Measurements from ENCODE around the gene STT3B. TPM values are rescaled to one million over a fixed set of nuclear protein-coding genes. Genes with fewer than 3 reads are reported as not detected.

STT3B gene
- total RNA-seq, 1 donor from 2014 or later: 110 TPM

GRCh38 chr3:31636694-31637442, 104.1 kb downstream of the STT3B start:
- Histone ChIP-seq H3K36me3 (ENCODE audit: control insufficient read depth, insufficient read depth, low read length) (no peaks in the 10 kb centered on the region), H3K27me3 (ENCODE audit: control insufficient read depth, insufficient read depth, low read length) (no peaks in the 10 kb centered on the region), H3K4me3 (ENCODE audit: low read depth, low read length) (no peak overlapping the region)
- TF ChIP-seq, protein P1, sequence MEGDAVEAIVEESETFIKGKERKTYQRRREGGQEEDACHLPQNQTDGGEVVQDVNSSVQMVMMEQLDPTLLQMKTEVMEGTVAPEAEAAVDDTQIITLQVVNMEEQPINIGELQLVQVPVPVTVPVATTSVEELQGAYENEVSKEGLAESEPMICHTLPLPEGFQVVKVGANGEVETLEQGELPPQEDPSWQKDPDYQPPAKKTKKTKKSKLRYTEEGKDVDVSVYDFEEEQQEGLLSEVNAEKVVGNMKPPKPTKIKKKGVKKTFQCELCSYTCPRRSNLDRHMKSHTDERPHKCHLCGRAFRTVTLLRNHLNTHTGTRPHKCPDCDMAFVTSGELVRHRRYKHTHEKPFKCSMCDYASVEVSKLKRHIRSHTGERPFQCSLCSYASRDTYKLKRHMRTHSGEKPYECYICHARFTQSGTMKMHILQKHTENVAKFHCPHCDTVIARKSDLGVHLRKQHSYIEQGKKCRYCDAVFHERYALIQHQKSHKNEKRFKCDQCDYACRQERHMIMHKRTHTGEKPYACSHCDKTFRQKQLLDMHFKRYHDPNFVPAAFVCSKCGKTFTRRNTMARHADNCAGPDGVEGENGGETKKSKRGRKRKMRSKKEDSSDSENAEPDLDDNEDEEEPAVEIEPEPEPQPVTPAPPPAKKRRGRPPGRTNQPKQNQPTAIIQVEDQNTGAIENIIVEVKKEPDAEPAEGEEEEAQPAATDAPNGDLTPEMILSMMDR (IDR thresholded peaks at IDR 0.05; ENCODE audit: insufficient read depth, low read length, poor library complexity, severe bottlenecking): no peak
- no peak for DNase-seq (ENCODE audit: low read depth)

DNA sequence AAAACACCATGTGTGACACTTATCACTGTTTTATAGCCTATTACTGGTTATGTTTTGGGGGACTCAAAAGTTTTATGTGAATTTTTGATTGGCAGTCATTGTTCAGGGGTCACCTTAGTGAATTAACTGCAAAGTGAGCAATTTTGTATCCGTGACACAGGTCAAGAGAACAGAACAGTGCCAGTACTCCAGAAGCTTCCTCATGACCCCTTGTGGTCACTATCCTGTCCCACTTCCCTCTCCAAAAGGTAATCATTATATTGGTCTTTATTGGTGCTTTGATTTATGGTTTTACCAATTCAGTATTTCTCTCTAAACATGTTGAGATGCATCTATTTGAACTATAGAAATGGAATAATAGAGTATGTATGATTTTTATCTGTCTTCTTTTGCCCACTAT, 107.1 kb downstream of the STT3B start:
- Histone ChIP-seq H3K36me3 (ENCODE audit: control insufficient read depth, insufficient read depth, low read length) (no peaks in the 10 kb centered on the region), H3K27me3 (ENCODE audit: control insufficient read depth, insufficient read depth, low read length) (no peaks in the 10 kb centered on the region), H3K4me3 (ENCODE audit: low read depth, low read length) (no peak overlapping the region)
- TF ChIP-seq, protein P1 (IDR thresholded peaks at IDR 0.05; ENCODE audit: insufficient read depth, low read length, poor library complexity, severe bottlenecking): no peak
- no peak for DNase-seq (ENCODE audit: low read depth)

DNA sequence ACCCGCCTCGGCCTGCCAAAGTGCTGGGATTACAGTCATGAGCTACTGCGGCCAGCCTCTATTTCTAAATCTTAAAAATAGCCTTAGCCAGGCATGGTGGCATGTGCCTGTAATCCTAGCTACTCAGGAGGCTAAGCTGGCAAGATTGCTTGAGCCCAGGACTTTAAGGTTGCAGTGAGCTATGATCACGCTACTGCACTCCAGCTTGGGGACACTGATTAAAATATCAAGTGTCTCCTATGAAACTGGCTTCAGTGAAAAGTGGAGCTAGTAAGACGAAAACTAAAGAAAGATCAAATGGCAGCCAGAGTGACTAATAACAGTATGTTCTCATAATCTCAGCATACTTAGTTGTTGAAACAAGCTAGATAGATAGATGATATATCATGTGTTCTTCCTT, 112.5 kb downstream of the STT3B start:
- H3K27me3 ChIP-seq (ENCODE audit: control insufficient read depth, insufficient read depth, low read length): no peaks in the 10 kb centered on the region
- no peak overlapping the region for H3K4me3 ChIP-seq (ENCODE audit: low read depth, low read length)
- DNase-seq (ENCODE audit: low read depth): no peak
- TF ChIP-seq, protein P1 (IDR thresholded peaks at IDR 0.05; ENCODE audit: insufficient read depth, low read length, poor library complexity, severe bottlenecking): no peak
- H3K36me3 ChIP-seq (ENCODE audit: control insufficient read depth, insufficient read depth, low read length): no peaks in the 10 kb centered on the region

GRCh38 chr3:31648286-31648968, 115.7 kb downstream of the STT3B start:
- Histone ChIP-seq H3K27me3 (ENCODE audit: control insufficient read depth, insufficient read depth, low read length) (no peaks in the 10 kb centered on the region), H3K36me3 (ENCODE audit: control insufficient read depth, insufficient read depth, low read length) (no peaks in the 10 kb centered on the region), H3K4me3 (ENCODE audit: low read depth, low read length) (no peak overlapping the region)
- DNase-seq (ENCODE audit: low read depth): no peak
- TF ChIP-seq, protein P1 (IDR thresholded peaks at IDR 0.05; ENCODE audit: insufficient read depth, low read length, poor library complexity, severe bottlenecking): no peak

GRCh38 chr3:31652296-31652695, 119.6 kb downstream of the STT3B start:
- H3K27me3 ChIP-seq (ENCODE audit: control insufficient read depth, insufficient read depth, low read length): no peaks in the 10 kb centered on the region

More at GRCh38 chr3:31652296-31652695, 119.6 kb downstream of the STT3B start:
- DNase-seq (ENCODE audit: low read depth): no peak
- TF ChIP-seq, protein P1 (IDR thresholded peaks at IDR 0.05; ENCODE audit: insufficient read depth, low read length, poor library complexity, severe bottlenecking): no peak
- no peak overlapping the region for H3K4me3 ChIP-seq (ENCODE audit: low read depth, low read length)
- H3K36me3 ChIP-seq (ENCODE audit: control insufficient read depth, insufficient read depth, low read length): no peaks in the 10 kb centered on the region
